ENCODE results near the gene NEUROG1.
A peak's percentile ranks its signal among the peaks of the same experiment; 100 is the strongest.

NEUROG1 gene

DNA sequence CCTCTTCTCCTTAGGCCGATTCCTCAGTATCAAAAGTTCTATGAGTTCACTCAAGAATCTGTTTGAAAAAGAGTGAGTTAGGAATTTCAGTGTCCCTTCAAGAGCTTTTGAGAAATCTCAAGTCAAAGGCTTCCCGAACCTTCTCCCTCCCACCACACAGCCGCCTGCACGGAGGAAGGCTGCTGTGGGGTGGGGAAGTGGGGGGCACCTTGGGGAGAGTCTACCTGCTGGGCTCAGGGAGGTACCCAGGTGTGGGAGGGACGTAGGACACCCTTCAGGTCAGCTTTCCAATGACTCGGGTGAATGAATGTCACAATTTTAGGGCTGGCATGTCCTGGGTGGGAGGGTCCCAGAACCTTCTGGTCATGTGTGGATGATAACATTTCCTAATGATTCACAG, 25.5 kb upstream of the NEUROG1 start:
- no peak for DNase-seq (ENCODE audit: low read depth)

DNA sequence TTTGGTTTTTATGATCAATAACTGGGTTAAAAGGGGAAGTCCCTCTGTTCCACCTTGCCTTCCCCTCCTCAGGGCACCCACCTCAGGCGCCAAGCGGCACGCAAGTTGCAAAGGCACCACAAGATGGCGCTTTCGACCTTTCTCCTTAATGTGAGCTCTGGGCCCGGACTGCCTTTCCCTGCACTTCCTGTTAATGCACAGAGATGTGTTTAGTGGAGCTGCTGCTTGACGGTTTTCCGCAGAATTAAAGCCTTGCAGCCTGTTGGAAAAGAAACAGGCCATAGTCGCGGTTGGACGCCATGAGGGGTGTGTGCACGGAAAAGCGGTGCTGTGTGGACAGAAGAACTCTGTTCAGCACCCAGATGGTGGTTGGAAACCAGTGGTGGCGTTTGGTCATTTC, 25.1 kb upstream of the NEUROG1 start:
- peak; percentile 67 for DNase-seq (ENCODE audit: low read depth)

DNA sequence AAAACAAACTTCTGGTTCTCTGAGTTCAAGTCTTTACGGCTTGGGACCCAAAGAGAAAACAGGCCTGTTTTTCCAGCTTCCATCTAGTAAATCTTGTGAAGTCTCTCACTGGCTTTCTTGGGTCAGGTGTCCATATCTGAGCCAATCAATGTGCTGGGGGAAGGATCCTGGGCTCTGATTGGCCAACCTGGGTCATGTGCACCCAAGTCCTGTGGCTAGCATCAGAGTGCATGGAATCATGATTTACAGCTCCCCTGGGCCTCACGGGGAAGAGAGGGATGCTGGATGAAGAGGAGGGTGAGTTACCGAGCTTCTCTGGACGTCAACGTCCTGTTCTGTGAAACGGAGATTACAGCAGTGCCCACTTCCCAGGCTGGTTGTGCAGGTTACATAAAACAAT, 23.6 kb upstream of the NEUROG1 start:
- DNase-seq (ENCODE audit: low read depth) = no peak

- DNase-seq (ENCODE audit: low read depth) = no peak
Measured at GRCh38 chr5:135557076-135557838, 21.5 kb upstream of the NEUROG1 start.

DNA sequence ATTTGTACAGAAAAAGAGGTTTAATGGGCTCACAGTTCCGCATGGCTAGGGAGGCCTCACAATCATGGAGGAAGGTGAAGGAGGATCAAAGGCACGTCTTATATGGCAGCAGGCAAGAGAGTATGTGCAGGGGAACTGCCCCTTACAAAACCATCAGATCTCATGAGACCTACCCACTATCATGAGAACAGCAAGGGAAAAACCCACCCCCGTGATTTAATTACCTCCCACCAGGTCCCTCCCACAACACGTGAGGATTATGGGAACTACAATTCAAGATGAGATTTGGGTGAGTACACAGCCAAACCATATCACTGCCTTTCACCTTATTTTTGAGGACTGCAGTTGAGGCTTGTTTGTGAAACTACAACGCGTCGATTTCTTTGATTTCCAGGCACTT, 20.9 kb upstream of the NEUROG1 start:
- no peak for DNase-seq (ENCODE audit: low read depth)

DNA sequence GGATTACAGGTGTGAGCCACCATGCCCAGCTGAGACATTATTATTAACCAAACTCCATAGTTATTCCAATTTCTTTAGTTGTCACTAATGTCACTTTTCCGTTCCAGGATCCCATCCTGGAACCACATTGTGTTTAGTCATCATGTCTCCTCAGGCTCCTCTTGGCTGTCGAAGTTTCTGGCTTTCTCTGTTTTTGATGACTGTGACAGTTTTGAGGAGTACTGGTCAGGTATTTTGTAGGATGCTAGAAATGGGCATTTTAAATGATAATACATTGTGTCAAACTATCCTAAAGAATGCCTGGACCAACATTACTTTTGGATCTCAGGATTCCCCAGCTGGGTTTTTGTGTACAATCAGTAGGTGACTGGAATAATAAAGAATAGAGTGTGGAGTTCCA, 19.8 kb upstream of the NEUROG1 start:
- no peak for DNase-seq (ENCODE audit: low read depth)

DNA sequence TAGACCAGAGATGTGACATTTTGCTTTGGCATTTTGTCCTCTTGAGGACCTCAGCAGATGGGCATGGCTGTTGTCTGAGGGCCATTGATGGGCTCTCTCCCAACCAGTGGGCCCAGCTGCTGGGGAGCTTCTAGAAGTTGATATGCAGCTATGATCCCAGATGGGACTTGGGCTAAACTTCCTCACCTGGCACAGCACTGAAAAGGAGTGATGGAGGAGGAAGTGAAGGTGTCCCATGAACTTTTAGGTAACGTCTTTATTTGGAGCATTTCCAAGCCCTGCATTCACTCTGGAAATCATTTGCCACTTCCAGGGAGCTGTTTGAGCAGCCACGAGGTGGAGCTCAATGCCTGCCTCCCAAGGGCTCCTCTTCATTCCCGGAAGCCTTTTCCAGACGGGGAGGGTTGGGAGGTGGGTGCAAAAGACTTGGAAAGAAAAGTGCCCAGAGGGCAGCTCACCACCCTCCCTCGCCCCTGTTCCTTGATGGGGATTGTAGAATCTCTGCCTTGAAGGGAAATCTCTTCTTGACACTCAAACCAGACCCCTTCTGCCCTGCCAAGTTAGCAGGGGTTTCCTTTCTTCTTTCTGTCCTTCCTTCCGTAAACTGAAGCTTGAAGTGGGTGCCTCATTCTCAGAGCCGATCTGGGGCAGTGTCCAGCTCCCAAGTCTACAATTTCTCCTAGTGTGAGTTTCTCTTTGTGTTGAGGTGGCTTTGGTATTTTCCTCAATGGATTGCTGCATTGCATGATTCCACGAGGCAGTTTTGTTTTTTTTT, 18.1 kb upstream of the NEUROG1 start:
- no peak for DNase-seq (ENCODE audit: low read depth)

- peak; percentile 66 for DNase-seq (ENCODE audit: low read depth)
Measured at GRCh38 chr5:135551593-135552447, 16.1 kb upstream of the NEUROG1 start.

DNA sequence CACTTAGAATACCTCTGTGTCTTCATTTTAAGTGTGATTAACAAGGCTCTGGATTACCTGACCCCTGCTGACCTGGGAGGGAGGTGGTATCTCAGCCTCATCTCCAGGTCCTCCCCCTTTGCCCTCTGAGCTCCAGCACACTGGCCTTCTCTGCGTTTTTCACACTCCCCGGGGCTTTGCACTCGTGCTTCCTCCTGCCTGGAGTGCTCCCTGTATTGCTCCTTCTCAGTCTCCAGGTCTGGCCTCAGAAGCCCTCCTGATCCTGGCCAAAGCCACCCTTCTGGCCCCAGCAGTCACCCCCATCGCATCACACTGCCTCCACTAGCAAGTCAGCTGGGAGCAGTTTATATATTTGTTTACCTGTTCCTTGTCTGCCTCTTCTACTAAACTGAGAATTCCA, 13.6 kb upstream of the NEUROG1 start:
- no peak for DNase-seq (ENCODE audit: low read depth)

- DNase-seq (ENCODE audit: low read depth) = no peak
Measured at GRCh38 chr5:135547590-135548254, 12.0 kb upstream of the NEUROG1 start.

GRCh38 chr5:135546912-135547311, 11.1 kb upstream of the NEUROG1 start:
- no peak for DNase-seq (ENCODE audit: low read depth)

DNA sequence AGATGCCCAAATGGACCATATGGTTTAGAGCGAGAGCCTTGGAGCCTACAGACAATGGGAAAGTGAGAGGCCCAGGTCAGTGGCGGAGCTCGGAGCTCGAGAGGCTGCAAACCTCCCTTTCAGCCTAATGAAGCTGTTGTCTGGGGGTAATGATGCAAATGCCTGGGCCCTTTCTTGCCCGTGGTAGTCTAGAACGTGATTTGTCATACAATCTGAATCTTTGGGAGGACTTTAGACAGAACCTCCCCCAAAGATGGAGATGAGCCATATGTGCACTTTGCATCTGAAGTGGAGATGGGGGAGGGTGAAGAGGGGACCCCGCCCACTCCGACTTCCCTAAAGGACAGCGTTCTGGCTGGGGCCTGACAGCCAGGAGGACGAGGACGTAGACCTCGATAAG, 10.3 kb upstream of the NEUROG1 start:
- DNase-seq (ENCODE audit: low read depth) = no peak

DNA sequence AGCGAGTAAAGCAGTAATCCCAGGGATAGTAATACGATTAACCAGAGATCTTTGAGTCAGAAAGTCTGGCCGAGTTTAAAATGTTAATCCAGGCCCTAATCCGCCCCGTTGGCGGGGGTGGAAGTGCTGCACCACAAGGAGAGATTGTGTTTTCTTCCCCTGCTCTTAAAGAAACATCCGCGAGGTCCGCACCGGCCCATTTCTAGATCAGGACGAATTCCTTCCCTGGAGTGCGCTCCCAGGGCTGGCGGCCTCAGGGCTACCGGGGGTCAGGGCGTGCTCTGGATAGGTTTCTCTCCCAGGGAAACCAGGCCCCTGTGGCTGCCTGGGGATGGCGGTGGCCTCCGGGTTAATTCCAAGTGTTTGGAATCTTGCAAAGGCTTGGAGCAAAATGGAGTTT, 9.3 kb upstream of the NEUROG1 start:
- DNase-seq (ENCODE audit: low read depth) = no peak

DNA sequence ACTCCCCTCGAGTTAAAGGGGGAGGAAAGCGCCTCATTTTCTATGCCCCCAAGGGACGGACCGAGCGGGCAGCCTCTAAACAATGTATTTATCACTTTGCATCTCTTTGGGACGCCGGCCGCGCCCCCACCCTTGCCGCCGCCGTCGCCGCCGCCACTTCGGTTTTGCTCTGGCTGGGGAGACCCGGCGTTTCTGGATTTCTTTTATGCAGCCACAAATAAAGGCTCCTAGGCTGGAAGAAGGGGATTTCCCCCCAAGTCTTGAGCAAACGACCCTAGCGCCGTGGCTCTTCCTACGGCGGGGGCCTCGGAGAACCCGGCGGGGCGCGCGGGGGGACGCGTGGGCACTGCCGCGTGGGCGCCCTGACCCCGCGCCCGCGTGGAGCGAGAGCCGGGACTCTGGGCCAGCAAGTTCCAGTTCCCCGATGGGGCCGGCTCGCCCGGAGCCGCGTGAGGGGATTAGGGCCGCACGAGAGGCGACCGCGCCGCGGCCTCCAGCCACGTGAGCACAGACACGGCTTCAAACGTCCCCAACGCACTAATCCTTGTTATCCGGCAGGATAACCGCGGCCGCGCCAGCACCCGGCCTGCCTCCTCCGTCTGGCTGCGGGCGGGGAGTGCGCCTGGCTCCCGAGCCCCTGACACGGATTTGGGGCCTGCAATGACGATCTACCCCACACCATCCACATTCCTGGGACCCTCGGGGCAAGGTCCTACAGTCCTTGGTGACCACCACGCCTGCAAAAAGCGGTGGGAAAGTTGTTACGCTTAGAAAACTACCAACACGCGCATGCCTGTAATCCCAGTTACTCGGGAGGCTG, 7.9 kb upstream of the NEUROG1 start:
- DNase-seq (ENCODE audit: low read depth) = no peak

DNA sequence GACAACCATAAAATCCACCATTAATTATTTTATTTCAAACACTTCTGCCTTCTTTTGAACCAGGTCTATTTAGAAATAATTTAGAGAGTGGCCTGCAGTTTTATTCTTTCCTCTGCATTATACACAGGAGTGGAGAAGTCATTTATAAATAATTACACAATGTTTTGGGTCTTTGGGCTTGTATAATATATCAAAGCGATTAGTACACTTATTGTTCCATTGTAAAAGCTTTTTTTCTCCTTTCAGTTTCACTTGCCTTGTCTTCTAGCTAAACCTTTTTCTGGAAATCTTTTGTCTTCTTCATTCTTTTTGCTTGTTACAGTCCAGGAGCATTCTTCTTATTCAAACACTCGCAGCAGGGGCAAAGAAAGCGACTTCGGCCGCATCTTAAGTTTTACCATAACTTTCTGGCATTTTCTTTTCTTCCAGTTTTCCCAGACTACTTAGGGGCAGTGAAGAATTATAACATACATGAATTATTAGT, 7.3 kb upstream of the NEUROG1 start:
- DNase-seq (ENCODE audit: low read depth) = no peak

GRCh38 chr5:135541807-135542502, 6.2 kb upstream of the NEUROG1 start:
- no peak for DNase-seq (ENCODE audit: low read depth)

- DNase-seq (ENCODE audit: low read depth) = no peak
Measured at GRCh38 chr5:135539430-135540005, 3.8 kb upstream of the NEUROG1 start.

DNA sequence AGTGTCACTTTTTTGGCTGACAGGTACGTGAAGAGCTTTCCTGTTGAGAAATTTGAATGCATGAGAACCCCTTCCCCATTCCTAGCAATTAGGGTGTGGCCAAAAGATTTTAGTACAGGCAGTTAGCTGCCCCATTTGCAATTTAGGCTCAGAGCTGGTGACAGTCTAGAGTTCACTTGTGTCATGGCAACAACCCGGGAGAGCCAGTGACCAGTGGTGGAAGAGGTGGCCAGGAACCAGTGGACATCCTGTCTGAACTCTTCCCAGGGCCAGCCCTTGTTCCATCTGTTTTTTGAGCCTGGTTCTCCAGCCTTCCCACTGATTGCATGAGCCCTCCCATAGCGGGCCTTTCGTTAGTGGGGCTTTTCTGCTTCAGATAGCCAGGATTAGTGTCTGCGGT, 2.5 kb upstream of the NEUROG1 start:
- no peak for DNase-seq (ENCODE audit: low read depth)

DNA sequence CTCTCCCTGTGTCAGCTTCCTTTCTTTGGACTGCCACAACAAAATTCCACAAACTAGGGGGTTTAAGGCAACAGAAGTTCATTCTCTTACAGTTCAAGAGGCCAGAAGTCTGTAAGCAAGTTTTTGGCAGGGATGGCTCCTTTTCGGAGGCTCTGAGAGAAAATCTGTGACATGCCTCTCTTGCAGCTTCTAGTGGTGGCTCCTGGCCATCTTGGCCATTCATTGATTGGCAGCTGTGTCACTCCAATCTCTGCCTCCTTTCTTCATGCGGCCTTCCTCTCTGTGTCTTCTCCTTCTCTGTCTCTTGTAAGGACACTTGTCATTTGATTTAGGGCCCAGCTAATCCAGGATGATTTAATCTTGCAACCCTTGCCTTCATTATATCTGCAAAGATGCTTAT, 2.0 kb upstream of the NEUROG1 start:
- no peak for DNase-seq (ENCODE audit: low read depth)

- DNase-seq (ENCODE audit: low read depth) = no peak
Measured at GRCh38 chr5:135537271-135537670, 1.5 kb upstream of the NEUROG1 start.
